Esophagus muscularis mucosa (tissue), 4 donors: Measurements from ENCODE around the gene IRAK2. TPM values are rescaled to one million over a fixed set of nuclear protein-coding genes. Genes with fewer than 3 reads are reported as not detected.

ENCODE experiments used
- DNase-seq: peaks from one replicate; pipeline ENCODE4 v3.0.0-alpha.2; 2017; ENCODE audit errors: extremely low spot score
- H3K27ac ChIP-seq, 4 donors: fragments of 200-600 bp; sonication (generic); replicated peaks in 1 of 4; 1 replicate in 3 of 4; 2 replicates in 1 of 4; pipeline ENCODE4 v1.5.1; 2016 to 2019; ENCODE audit warnings: mild to moderate bottlenecking in 1 of 4
- H3K27me3 ChIP-seq, 4 donors: fragments of 200-600 bp; sonication (generic); one replicate each; pipeline versions ENCODE4 v1.5.1 to v1.6.0; 2016 to 2019
- H3K36me3 ChIP-seq, 4 donors: fragments of 200-600 bp; sonication (generic); one replicate each; pipeline ENCODE4 v1.5.1; 2016 to 2019
- H3K4me1 ChIP-seq, 4 donors: fragments of 200-600 bp; sonication (generic); one replicate each; pipeline ENCODE4 v1.5.1; 2016 to 2019
- H3K4me3 ChIP-seq, 4 donors: fragments of 200-600 bp; sonication (generic); 1 replicate in 2 of 4; 2 replicates in 2 of 4; pipeline ENCODE4 v1.5.1; 2016 to 2019; ENCODE audit warnings: mild to moderate bottlenecking in 4 of 4, moderate library complexity in 1 of 4
- H3K9me3 ChIP-seq, 4 donors: fragments of 200-600 bp; sonication (generic); 1 replicate in 3 of 4; 2 replicates in 1 of 4; pipeline ENCODE4 v1.5.1; 2016 to 2019
- CTCF ChIP-seq, 3 experiments: fragments of 200-600 bp in 2 of 3; fragments of 450-650 bp in 1 of 3; sonication (generic) in 2 of 3; IDR thresholded peaks; one replicate each; pipeline ENCODE4 v1.5.1; 2017 to 2019; ENCODE audit warnings: antibody characterized with exemption in 3 of 3, mild to moderate bottlenecking in 2 of 3, moderate library complexity in 1 of 3
- EP300 ChIP-seq: sonication (generic); formaldehyde crosslinking; IDR thresholded peaks from one replicate; pipeline ENCODE4 v1.6.1; 2017; ENCODE audit warnings: antibody characterized with exemption
- POLR2A ChIP-seq: fragments of 450-650 bp; IDR thresholded peaks from one replicate; pipeline ENCODE4 v1.6.1; 2017; ENCODE audit warnings: antibody characterized with exemption, moderate library complexity, mild to moderate bottlenecking, low read depth
- POLR2AphosphoS5 ChIP-seq, 2 donors: sonication (generic); formaldehyde crosslinking; IDR thresholded peaks; one replicate each; pipeline ENCODE4 v1.6.1; 2017; ENCODE audit warnings: antibody characterized with exemption in 2 of 2
- WGBS: methylation state at CpG from one replicate; pipeline ENCODE4 v1.1.5; 2018; 5-methylcytosine and 5-hydroxymethylcytosine counted together
- intact Hi-C: fragments of 100-400 bp; cut with DNase I; formaldehyde crosslinking; loops from one replicate; pipeline ENCODE4 v1.15.1; 2023
- total RNA-seq, 4 donors: library from RNA; depleted of rRNA; stranded (reverse); fragments of >200 nt; gene quantifications; one replicate each; pipeline versions ENCODE4 v1.1.0 to v1.2.1, GENCODE V29; 2016

The IRAK2 gene
- total RNA-seq, 4 donors from 2014 or later, result 2.5 to 3.2 (median 2.8) TPM

- Histone ChIP-seq H3K4me3 (no peak overlapping the region), H3K27ac (no peak overlapping the region), H3K4me1 (peaks cover 0 to 12% (median 2%) of the 10 kb centered on the region in 4 donors), H3K9me3 (no peaks in the 10 kb centered on the region), H3K27me3 (no peaks in the 10 kb centered on the region), H3K36me3 (peaks cover 26 to 82% (median 65%) of the 10 kb centered on the region in 4 donors)
- intact Hi-C loops, result no loop called here
- WGBS, result 64% methylated on average over 5 of the region's 5 CpGs
- TF ChIP-seq POLR2A (no peak), EP300 (no peak), CTCF (IDR thresholded peaks at IDR 0.05) (no peak), POLR2AphosphoS5 (IDR thresholded peaks at IDR 0.05) (no peak)
- no peak for DNase-seq
Observed at GRCh38 chr3:10283638-10284037, 118.9 kb downstream of the IRAK2 start.

GRCh38 chr3:10284496-10284895, 119.8 kb downstream of the IRAK2 start:
- 94% methylated on average over 9 of the region's 9 CpGs for WGBS
- Histone ChIP-seq H3K27me3 (no peaks in the 10 kb centered on the region), H3K9me3 (no peaks in the 10 kb centered on the region), H3K4me3 (no peak overlapping the region), H3K27ac (no peak overlapping the region), H3K36me3 (peaks cover 18 to 81% (median 65%) of the 10 kb centered on the region in 4 donors), H3K4me1 (peaks cover 0 to 12% (median 2%) of the 10 kb centered on the region in 4 donors)
- intact Hi-C loops, result no loop called here
- no peak for TF ChIP-seq POLR2AphosphoS5 (IDR thresholded peaks at IDR 0.05)
- TF ChIP-seq CTCF (IDR thresholded peaks at IDR 0.05), result no peak
- TF ChIP-seq EP300, result no peak
- no peak for TF ChIP-seq POLR2A
- DNase-seq, result no peak

GRCh38 chr3:10285272-10286132, 120.8 kb downstream of the IRAK2 start:
- no peaks in the 10 kb centered on the region for H3K9me3 ChIP-seq
- no peak overlapping the region for H3K4me3 ChIP-seq
- H3K4me1 ChIP-seq, result peaks cover 0 to 12% (median 2%) of the 10 kb centered on the region in 4 donors
- DNase-seq, result no peak
- intact Hi-C loops, result no loop called here
- peaks cover 10 to 80% (median 61%) of the 10 kb centered on the region in 4 donors for H3K36me3 ChIP-seq
- H3K27me3 ChIP-seq, result no peaks in the 10 kb centered on the region
- 91% methylated on average over 12 of the region's 12 CpGs for WGBS
- no peak for TF ChIP-seq POLR2A
- TF ChIP-seq POLR2AphosphoS5 (IDR thresholded peaks at IDR 0.05), result no peak
- no peak for TF ChIP-seq CTCF (IDR thresholded peaks at IDR 0.05)
- TF ChIP-seq EP300, result no peak
- H3K27ac ChIP-seq, result no peak overlapping the region

- no peak overlapping the region for H3K27ac ChIP-seq
- peaks cover 0 to 12% (median 2%) of the 10 kb centered on the region in 4 donors for H3K4me1 ChIP-seq
- no peak for TF ChIP-seq POLR2AphosphoS5 (IDR thresholded peaks at IDR 0.05)
- TF ChIP-seq CTCF (IDR thresholded peaks at IDR 0.05), result no peak
- no peak for TF ChIP-seq POLR2A
- no peak for TF ChIP-seq EP300
- 97% methylated on average over 5 of the region's 5 CpGs for WGBS
- H3K27me3 ChIP-seq, result no peaks in the 10 kb centered on the region
- no peaks in the 10 kb centered on the region for H3K9me3 ChIP-seq
- no peak for DNase-seq
- no peak overlapping the region for H3K4me3 ChIP-seq
- intact Hi-C loops, result no loop called here
- peaks cover 4 to 80% (median 57%) of the 10 kb centered on the region in 4 donors for H3K36me3 ChIP-seq
Observed at GRCh38 chr3:10286133-10286524, 121.4 kb downstream of the IRAK2 start.
